ENCODE measurements around the gene TCEA2. TPM values are rescaled to one million over a fixed set of nuclear protein-coding genes. Genes with fewer than 3 reads are reported as not detected.

TCEA2 gene
- total and polyA plus RNA-seq, 7 donors, result 2.1 to 50.5 (median 41.7) TPM

GRCh38 chr20:64073476-64074183 is 10.6 kb downstream of the TCEA2 start:
- 92 to 93% methylated on average over 37 of the region's 37 CpGs for WGBS, 2 donors
- no peak overlapping the region for H3K4me3 ChIP-seq
- H3K4me1 ChIP-seq, result peaks cover 0 to 7% (median 5%) of the 10 kb centered on the region in 4 donors
- no peaks in the 10 kb centered on the region for H3K9me3 ChIP-seq
- H3K27me3 ChIP-seq, result no peaks in the 10 kb centered on the region
- H3K27ac ChIP-seq, result no peak overlapping the region
- peaks cover 0 to 34% (median 6%) of the 10 kb centered on the region in 4 donors for H3K36me3 ChIP-seq
- TF ChIP-seq POLR2A (IDR thresholded peaks at IDR 0.05) (no peak), CTCF (IDR thresholded peaks at IDR 0.05) (no peak), EP300 (IDR thresholded peaks at IDR 0.05) (no peak), POLR2AphosphoS5 (IDR thresholded peaks at IDR 0.05) (no peak)
- DNase-seq, result no peak
- intact Hi-C loops (cut with DNase I), result no loop called here

- DNase-seq, result no peak
- Histone ChIP-seq H3K4me3 (no peak overlapping the region), H3K36me3 (peaks cover 0 to 34% (median 6%) of the 10 kb centered on the region in 4 donors), H3K9me3 (no peaks in the 10 kb centered on the region), H3K27ac (no peak overlapping the region), H3K4me1 (peaks cover 0 to 13% (median 11%) of the 10 kb centered on the region in 4 donors), H3K27me3 (no peaks in the 10 kb centered on the region)
- intact Hi-C loops (cut with DNase I), result no loop called here
- no peak for TF ChIP-seq CTCF (IDR thresholded peaks at IDR 0.05)
- TF ChIP-seq POLR2A (IDR thresholded peaks at IDR 0.05), result no peak
- TF ChIP-seq EP300 (IDR thresholded peaks at IDR 0.05), result no peak
- no peak for TF ChIP-seq POLR2AphosphoS5 (IDR thresholded peaks at IDR 0.05)
- WGBS, 2 donors, result 91 to 96% methylated on average over 28 of the region's 28 CpGs
These were observed 11.3 kb downstream of the TCEA2 start for GRCh38 chr20:64074184-64074789.

DNA sequence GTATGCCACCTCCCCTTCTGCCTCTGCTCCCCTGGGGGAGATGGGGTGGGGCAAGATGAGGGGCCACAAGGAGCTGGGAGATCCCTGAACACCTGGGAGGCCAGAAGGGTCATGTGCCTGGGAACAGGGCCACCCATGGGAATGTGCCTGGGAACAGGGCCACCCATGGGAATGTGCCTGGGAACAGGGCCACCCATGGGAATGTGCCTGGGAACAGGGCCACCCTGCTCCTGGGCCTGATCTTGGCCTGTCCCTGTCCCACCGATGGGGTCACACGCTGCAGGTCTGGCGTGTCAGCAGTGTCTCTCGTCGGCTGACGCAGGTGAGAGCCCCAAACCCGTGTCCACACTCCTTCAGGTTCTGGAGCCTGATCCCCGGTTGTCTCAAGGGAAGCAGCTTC is 12.0 kb downstream of the TCEA2 start:
- DNase-seq, result no peak
- intact Hi-C loops (cut with DNase I), result no loop called here
- Histone ChIP-seq H3K4me1 (peaks cover 0 to 16% (median 15%) of the 10 kb centered on the region in 4 donors), H3K9me3 (no peaks in the 10 kb centered on the region), H3K4me3 (no peak overlapping the region), H3K36me3 (peaks cover 0 to 33% (median 6%) of the 10 kb centered on the region in 4 donors), H3K27me3 (no peaks in the 10 kb centered on the region), H3K27ac (no peak overlapping the region)
- WGBS, 2 donors, result 93 to 94% methylated on average over 8 of the region's 8 CpGs
- TF ChIP-seq CTCF (IDR thresholded peaks at IDR 0.05) (no peak), POLR2AphosphoS5 (IDR thresholded peaks at IDR 0.05) (no peak), POLR2A (IDR thresholded peaks at IDR 0.05) (no peak), EP300 (IDR thresholded peaks at IDR 0.05) (no peak)

DNA sequence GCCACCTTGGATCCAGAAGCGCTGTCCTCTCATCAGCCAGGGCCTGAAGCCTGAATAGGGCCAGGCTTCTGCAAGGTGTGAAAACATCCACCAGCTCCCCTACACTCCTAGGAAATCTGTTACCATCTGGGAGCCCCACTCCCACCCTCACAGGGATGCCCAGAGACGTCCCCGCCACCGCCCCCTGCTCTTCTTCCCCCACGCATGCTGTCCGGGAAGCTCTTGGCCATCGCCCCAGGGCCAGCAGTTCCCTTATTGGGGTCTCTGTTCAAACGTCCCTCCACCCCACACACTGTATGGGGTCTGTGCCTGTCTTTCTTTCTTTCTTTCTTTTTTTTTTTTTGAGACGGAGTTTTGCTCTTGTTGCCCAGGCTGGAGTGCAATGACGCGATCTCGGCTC is 12.6 kb downstream of the TCEA2 start:
- no peak overlapping the region for H3K4me3 ChIP-seq
- H3K27me3 ChIP-seq, result no peaks in the 10 kb centered on the region
- 91 to 92% methylated on average over 12 of the region's 12 CpGs for WGBS, 2 donors
- DNase-seq, result no peak
- peaks cover 0 to 16% (median 15%) of the 10 kb centered on the region in 4 donors for H3K4me1 ChIP-seq
- no peak for TF ChIP-seq EP300 (IDR thresholded peaks at IDR 0.05)
- no peak for TF ChIP-seq POLR2A (IDR thresholded peaks at IDR 0.05)
- no peak for TF ChIP-seq POLR2AphosphoS5 (IDR thresholded peaks at IDR 0.05)
- TF ChIP-seq CTCF (IDR thresholded peaks at IDR 0.05), result no peak
- intact Hi-C loops (cut with DNase I), result no loop called here
- H3K9me3 ChIP-seq, result no peaks in the 10 kb centered on the region
- no peak overlapping the region for H3K27ac ChIP-seq
- H3K36me3 ChIP-seq, result peaks cover 0 to 27% (median 6%) of the 10 kb centered on the region in 4 donors

All from sigmoid colon (tissue), 7 donors.